Activated CD8-positive, alpha-beta memory T cell treated with anti-CD3 and anti-CD28 coated beads, Interleukin-2, amount 50 U/mL, for 4 hours (primary cell): ENCODE data around the gene ARHGAP24.
"Not testable (repeated sequence)": the region's sequence is repeated elsewhere in the genome, so short reads cannot be mapped to it uniquely, and the experiment has no call there.

Experiments
- DNase-seq: peaks from one replicate; pipeline ENCODE4 v3.0.0-alpha.2; 2020

The ARHGAP24 gene

DNA sequence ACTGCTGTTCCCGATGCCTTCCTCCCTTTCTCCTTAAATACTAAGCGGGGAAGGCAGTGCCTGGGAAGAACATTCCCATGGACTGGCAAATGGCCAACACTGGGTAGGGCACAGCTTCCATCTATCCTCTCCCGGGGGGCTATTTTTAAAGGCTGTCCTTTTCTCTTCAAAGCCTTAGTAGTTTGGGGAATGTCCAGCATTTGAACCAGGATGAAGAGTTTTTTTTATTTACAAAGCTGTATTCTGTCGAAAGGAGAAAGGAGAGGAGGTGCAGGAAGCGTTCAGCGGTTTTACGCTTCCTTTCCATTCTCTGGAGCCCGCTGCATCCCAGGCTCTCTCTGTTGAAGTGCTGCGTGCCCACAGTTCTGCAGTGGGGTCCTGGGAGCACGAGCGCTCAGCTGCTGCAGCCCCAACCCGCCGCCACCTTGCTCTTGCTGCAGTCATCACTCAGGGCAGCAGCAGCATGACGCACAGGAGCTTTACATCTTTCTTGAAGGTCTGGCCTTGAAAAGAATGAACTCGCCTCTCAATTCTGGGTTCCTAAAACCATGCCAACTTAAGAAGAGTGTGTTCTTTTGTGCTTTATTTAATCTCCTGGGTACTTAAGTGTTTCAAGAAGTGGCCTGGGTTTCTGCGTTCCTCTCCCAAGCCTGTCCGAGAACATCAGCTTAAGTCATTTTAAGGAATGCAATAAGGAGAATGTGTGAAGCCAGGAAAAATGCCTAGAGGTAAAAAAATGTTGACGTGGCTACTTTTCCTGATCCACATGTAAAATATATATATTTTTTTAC, 457.7 kb downstream of the ARHGAP24 start:
- DNase-seq: no peak

DNA sequence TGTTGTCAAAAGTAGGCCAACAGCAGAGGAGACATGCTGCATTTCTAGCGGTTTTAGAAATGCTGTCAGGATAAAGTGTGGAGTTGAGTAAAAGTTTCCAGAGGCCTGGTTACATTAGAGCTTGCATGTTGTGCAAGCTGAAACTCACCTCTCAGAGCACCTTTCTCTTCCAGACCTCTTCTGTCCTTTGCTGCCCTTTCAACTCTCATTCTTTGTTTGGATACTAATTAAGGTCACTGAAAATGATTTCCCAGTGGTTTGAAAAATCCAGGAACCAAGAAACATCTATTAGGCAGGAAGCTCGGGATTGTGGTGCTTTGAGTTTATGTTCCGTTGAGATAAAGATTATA, 458.3 kb downstream of the ARHGAP24 start:
- DNase-seq: no peak

DNA sequence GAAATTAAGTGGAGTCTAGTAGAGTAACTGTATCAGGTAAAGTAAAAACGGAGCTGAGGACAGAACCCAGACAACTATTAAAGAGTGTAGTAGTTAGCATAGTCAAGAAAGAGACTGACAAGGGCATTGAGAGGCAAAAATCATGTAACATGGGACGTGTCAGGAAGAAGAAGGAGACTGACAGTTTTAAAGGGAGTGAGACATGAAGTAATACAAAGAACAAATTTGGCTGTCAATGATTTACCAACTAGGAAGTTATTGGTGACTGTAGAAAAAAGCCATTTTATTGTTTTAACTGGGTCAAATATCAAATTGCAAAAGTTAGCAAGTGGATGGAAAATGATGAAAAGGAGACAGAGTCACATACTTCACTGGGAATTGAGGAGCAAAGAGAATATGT, 462.6 kb downstream of the ARHGAP24 start:
- no peak for DNase-seq

GRCh38 chr4:85938062-85938461, 463.1 kb downstream of the ARHGAP24 start:
- DNase-seq: no peak

GRCh38 chr4:85938902-85939301, 464.0 kb downstream of the ARHGAP24 start:
- no peak for DNase-seq

GRCh38 chr4:85939595-85939994, 464.6 kb downstream of the ARHGAP24 start:
- DNase-seq: no peak

DNA sequence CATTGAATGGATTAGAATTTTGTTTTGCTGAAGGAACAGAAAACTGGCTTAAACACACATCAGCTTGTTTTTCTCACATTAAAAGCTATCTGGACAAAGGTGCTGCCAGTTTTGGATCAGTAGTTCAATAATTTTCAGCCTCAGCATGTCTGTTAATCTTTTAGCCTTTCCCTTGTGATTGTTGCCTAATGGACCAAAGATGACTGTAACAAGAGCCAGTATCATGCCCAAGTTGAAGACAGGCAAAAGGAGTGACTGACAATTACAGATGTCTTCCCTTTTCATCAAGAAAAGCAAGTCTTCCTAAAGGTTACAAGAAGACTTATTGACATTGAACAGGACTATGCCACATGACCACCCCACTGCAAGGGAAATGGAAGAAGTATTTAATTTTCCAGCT, 465.2 kb downstream of the ARHGAP24 start:
- no peak for DNase-seq

- DNase-seq: no peak
These were observed 467.2 kb downstream of the ARHGAP24 start for GRCh38 chr4:85942107-85942506.

DNA sequence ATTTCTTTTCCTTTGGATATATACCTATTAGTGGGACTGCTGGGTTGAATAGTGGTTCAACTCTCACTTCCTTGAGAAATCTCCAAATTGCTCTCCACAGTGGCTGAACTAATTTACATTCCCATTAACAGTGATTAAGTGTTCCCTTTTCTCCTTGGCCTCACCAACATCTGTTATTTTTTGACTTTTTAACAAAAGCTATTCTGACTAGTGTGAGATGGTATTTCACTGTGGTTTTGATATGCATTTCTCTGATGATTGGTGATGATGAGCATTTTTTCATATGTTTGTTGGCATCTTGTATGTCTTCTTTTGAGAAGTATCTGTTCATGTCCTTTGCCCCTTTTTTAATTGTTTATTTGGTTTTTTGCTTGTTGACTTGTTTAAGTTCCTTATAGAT, 471.9 kb downstream of the ARHGAP24 start:
- DNase-seq: no peak

GRCh38 chr4:85951099-85951498, 476.1 kb downstream of the ARHGAP24 start:
- no peak for DNase-seq

DNA sequence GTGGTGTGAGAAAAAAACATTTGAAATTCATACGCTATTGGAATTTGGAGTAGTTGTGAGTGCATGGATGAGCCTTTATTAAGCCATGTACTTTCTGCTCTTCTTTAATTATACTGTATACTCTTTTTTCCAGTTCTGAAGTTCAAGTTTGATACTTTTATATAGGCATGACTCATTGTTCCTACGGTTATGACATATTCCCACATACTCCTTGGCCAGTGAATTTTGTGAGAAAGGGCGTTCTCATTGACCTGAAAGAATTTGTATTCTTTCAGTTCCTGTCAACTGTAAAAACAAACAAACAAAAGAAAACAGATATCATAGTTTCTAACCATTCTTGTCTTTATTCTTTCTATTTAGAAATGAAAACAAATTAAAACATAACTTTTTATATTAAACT, 477.6 kb downstream of the ARHGAP24 start:
- DNase-seq: no peak

DNA sequence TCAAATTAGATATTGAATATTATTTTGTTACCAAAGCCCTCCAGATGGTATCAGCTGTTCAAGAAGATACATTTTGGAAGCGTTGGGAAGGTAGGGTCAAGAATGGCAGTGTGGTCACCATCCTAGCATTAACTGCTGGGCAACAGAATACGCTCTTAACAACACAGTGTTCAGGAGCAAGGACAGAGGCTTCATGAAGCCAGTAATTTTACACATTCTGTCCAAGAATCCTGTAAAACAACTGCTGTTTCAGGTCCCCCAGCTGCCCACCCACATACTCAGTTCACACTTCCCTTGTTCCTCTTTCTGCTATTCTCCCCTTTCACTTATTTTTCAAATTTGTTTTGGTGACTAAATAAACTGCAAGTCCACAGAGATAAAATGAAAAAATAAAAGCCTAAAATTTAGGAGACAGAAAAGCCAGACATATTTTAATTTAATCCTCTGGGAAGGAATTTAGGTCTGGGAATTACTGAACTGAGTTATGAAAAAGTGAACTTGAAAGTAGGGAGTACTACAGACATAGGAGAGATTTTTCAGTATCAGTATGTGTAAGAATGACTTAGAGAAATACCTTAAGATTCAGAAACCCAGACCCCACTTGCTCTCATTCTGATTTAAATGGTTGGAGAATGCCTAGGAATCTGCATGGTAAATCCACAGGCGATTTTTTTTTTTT, 478.2 kb downstream of the ARHGAP24 start:
- no peak for DNase-seq

DNA sequence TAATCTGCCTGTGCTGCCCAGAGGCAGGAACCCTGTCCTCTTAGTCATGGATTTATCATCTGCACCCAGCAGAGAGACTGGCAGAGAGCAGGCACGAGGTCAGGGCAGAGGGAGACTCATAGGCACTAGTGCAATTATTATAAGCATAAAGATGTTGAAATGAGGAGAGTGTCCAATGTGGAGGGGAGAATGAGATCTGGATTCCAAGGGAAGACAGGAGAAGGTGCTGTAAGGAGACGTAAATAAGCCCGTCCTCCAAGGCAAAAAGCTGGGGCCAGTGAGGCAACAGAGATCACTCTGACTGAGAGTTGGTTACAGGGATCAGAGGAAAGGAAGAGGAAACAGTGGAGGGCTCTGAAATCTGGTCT, 478.7 kb downstream of the ARHGAP24 start:
- DNase-seq: no peak

DNA sequence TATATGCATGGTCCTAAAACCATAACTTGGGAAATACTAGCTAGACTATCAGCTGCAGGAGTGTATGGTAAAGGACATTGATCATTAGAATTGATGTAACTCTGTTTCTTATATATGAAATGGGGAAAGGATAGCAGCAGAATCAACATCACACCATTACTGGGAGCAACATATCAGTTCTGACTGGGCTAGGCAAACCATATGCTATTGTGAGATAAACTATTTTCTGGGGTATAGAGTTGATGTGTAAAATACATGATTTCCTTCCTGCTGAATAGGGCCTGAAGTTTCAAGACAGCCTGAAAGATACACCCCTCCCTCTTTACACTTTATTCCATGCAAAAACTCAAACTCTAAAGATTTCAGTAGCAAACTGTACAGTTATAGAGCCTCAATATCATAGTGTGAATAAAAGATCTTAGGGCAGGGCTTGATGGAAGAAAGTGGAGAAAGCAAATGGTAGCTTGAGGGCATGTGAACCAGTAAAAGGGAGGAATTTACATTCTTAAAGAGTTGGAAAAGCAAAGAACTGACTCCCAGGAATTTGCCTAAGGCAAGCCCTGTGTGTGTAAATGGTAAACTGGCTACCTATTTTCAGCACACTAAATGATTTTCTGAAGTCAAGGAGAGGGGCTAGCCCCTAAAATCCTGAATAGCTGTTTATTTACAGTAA, 480.8 kb downstream of the ARHGAP24 start:
- no peak for DNase-seq

DNA sequence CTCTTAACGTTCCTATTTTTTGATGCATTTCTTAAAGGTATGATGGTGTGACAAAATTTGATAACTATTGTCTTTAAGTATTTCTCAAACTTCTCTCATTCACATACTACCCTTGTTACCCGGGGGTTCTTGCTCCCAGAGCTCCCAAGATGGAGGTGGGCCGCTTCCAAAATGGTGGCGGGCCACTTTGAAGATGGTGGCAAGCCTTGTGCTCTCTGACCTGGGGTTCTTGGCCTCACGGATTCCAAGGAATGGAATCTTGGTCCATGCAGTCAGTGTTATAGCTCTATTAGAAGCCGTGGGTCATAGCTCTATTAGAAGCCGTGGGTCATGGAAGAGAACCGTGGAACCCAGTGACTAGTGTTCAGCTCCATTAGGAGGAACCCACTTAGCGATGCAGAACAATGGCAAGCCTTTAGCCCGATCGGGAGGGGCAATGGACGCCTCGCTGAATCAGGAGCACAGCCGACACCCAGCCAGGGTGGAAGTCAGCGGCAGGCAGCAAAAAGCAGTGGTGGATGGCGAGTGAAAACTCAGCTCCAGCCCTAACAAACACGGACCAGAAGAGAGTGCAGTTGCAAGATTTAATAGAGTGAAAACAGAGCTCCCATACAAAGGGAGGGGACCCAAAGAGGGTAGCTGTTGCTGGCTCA, 481.5 kb downstream of the ARHGAP24 start:
- no peak for DNase-seq

DNA sequence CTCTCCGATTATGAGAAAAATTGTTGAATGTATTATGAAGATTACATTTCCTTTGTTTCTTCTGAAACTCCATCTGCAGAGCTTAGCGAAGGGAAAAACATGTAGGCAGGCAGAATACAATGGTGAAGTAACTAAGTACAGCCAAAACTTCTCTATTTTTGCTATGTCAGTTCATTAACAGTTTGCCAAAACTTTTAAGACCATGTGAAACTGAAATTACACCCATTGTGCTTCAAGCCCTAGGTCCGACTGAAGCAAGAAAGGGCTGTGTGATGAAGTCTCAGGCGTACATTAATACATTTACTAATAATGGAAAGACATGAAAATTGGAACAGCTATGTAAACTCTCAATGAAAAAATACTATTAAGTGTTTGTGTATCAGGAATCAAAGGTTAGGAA, 486.9 kb downstream of the ARHGAP24 start:
- DNase-seq: no peak

DNA sequence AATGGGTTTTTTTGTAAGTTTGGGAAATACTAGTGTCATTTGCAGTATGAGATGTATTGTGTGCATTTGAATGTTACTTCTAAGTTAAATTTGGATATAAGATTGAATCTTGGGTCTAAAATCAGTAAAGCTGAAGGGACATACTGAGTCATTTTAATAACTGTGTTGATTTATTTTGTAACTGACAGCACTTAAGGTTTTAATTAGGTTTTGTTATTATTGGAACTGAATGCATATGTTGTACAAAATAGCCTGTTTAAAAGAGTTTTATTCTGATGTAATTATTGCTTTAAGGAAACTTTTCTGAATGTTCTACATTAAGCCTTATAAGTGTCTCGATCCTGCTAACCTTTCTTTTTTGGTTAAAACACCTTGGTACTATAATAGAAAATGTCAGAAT, 488.3 kb downstream of the ARHGAP24 start:
- no peak for DNase-seq

DNA sequence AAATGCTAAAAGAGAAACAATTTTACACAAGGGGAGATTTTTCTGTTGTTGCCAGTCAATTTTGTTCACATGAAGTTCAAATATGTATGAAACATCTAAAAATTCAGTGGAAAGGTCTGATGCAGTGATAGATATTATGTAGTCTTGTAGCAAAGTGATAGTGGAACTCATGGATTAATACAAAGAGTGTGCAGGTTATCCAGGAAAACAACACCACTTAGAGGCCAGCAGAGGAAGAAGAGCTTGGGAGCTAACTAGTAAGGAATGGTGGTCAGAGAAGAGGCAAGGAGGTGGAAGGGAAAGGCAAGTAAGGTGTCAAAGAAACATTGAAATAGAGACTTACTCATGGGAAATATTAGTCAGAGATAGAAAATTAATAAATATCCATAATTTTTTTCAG, 489.3 kb downstream of the ARHGAP24 start:
- no peak for DNase-seq

- not testable (repeated sequence) for DNase-seq
These were observed 490.1 kb downstream of the ARHGAP24 start for GRCh38 chr4:85965017-85965416.

DNA sequence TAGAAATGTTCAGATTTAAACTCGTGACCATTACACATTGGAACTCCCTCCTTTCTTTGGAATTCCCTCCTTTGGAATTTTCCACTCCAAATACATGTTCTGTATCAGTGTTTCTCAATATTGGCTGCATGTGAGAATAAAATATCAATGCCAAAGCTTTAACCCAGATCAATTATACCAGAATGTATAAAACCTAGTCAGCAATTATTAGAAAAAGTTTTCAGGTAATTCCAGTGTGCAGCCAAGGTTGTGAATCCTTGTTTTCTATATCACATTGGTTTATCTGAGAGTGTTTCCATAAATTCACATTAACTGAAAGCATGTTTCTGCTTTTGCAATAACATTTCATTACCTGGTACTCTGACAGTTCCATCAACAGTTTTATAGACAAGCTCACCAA, 490.6 kb downstream of the ARHGAP24 start:
- DNase-seq: no peak

DNA sequence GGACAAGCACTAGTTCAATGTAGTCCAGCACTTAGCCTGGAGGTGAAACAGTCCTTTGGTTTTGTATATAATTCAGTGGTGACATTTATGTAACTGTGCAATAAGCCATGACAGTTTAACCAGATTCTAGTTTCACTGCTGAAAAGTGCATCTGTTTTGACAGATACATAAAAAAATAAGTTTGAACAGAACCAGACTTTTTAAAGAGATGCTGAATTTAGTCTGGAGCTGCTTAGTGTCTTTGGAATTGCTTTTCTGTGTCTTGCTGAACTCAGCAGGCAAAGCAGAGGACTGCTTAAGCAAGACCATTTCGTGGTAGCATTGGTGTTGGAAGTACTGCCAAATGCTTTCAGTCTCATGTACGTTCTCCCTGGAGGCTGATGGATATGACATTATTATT, 491.4 kb downstream of the ARHGAP24 start:
- DNase-seq: no peak

DNA sequence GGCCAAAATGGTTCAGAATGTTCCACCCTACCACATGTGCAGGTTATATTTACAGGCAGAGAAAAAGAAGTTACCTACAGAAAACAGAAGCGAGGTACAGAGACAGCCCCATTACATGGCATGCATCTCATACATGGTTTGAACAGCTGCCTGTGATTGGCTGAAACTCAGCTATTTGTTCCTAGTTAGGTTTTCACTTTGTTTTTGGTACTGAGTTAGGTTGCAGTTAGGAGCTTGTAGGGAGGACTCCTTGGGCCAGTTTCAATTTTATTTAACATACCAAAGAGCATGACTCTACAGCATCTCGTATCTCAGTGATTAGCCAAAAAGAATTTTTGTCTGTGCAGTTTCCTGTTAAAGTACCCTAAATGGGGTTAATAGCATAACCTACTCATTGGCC, 492.9 kb downstream of the ARHGAP24 start:
- DNase-seq: no peak

DNA sequence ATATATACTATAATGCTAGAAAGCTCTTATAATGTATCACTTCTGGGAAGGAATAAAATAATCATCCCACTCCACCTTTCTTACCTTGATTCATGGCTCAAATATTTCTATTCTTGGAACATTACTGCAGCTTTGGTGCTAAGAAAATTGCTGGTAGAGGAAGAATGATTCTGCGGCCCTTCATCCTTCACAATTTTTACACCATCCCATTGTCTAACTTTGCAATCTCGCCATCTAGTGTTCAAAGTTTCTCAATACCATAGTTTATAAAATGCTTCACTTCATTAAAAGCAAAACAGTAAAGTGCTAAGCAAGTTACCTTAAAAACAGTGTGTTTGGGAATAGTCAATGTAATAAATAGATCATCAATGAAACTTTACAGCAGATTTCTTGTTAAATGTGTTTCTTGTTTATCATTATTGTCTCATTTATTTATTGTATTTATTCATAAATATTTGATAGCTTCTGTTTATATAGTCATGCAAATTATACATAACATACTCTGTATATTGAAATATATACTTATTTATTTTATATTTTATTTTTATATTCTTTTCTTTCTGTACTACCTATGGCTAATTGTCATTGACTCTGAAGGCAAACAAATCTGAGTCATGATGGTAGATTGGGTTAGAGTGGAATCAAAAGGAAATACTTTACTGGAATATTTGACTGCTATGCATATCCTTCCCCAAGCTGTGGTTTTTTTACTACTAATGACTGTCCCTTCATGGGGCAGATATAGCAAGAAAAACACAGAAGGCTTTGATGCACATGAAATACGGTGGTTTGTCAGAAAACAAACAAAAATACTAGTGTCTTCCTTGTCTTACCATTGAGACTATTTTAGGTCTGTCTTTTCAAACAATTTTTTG, 494.2 kb downstream of the ARHGAP24 start:
- DNase-seq: no peak
